Tibial nerve (tissue), 4 donors: ENCODE measurements around the gene CHI3L1. TPM values are rescaled to one million over a fixed set of nuclear protein-coding genes. Genes with fewer than 3 reads are reported as not detected.

Experiments
- DNase-seq, 2 donors: peaks; one replicate each; pipeline ENCODE4 v3.0.0-alpha.2; 2019; ENCODE audit warnings: low spot score in 2 of 2
- H3K27ac ChIP-seq, 4 donors: fragments of 200-600 bp; sonication (generic) in 3 of 4; one replicate each; pipeline ENCODE4 v1.5.1; 2017 to 2019; ENCODE audit warnings: mild to moderate bottlenecking in 1 of 4
- H3K27me3 ChIP-seq, 2 donors: fragments of 200-600 bp; sonication (generic) in 1 of 2; one replicate each; pipeline versions ENCODE4 v1.5.1 to v1.6.0; 2017 to 2019
- H3K36me3 ChIP-seq, 3 donors: fragments of 200-600 bp; sonication (generic); one replicate each; pipeline ENCODE4 v1.5.1; 2018 to 2019
- H3K4me1 ChIP-seq, 4 donors: fragments of 200-600 bp; sonication (generic) in 3 of 4; one replicate each; pipeline ENCODE4 v1.5.1; 2017 to 2019
- H3K4me3 ChIP-seq, 4 donors: fragments of 200-600 bp; sonication (generic) in 3 of 4; one replicate each; pipeline ENCODE4 v1.5.1; 2017 to 2019; ENCODE audit warnings: mild to moderate bottlenecking in 1 of 4, moderate library complexity in 1 of 4
- H3K9me3 ChIP-seq, 4 donors: fragments of 200-600 bp; sonication (generic) in 3 of 4; one replicate each; pipeline ENCODE4 v1.5.1; 2017 to 2019
- CTCF ChIP-seq, 5 experiments: fragments of 200-600 bp in 3 of 5; fragments of 450-650 bp in 2 of 5; sonication (generic) in 3 of 5; IDR thresholded peaks; one replicate each; pipeline ENCODE4 v1.5.1; 2016 to 2019; ENCODE audit warnings: antibody characterized with exemption in 5 of 5, mild to moderate bottlenecking in 3 of 5, moderate library complexity in 2 of 5
- EP300 ChIP-seq, 2 donors: sonication (generic); formaldehyde crosslinking; IDR thresholded peaks; one replicate each; pipeline ENCODE4 v1.6.1; 2017; ENCODE audit warnings: antibody characterized with exemption in 2 of 2, mild to moderate bottlenecking in 1 of 2
- POLR2A ChIP-seq, 2 donors: fragments of 450-650 bp; IDR thresholded peaks; one replicate each; pipeline ENCODE4 v1.6.1; 2017; ENCODE audit warnings: antibody characterized with exemption in 2 of 2, mild to moderate bottlenecking in 2 of 2, moderate library complexity in 2 of 2
- WGBS, 2 donors: methylation state at CpG; one replicate each; pipeline ENCODE4 v1.1.5; 2018; 5-methylcytosine and 5-hydroxymethylcytosine counted together
- total RNA-seq, 4 donors: library from RNA; depleted of rRNA; stranded (reverse); fragments of >200 nt; gene quantifications; one replicate each; pipeline ENCODE4 v1.1.0, GENCODE V29; 2016

CHI3L1 gene
- total RNA-seq, 4 donors from 2014 or later: 5.0 to 150 (median 18.8) TPM; not detected in 1

- Histone ChIP-seq H3K9me3 (no peaks in the 10 kb centered on the region), H3K4me3 (no peak overlapping the region), H3K36me3 (no peaks in the 10 kb centered on the region), H3K27me3 (no peaks in the 10 kb centered on the region), H3K4me1 (peaks cover 0 to 23% (median 0%) of the 10 kb centered on the region in 4 donors), H3K27ac (no peak overlapping the region)
- DNase-seq: no peak
- 91 to 92% methylated on average over 2 of the region's 2 CpGs for WGBS, 2 donors
- TF ChIP-seq POLR2A (IDR thresholded peaks at IDR 0.05) (no peak), EP300 (IDR thresholded peaks at IDR 0.05) (no peak)
Observed at GRCh38 chr1:203190949-203191348, 4.4 kb upstream of the CHI3L1 start.

GRCh38 chr1:203189951-203190352 is 3.4 kb upstream of the CHI3L1 start:
- Histone ChIP-seq H3K4me1 (peaks cover 0 to 23% (median 0%) of the 10 kb centered on the region in 4 donors), H3K27ac (no peak overlapping the region)
- DNase-seq: peak; percentile 25 to 33

GRCh38 chr1:203188686-203189232 is 2.3 kb upstream of the CHI3L1 start:
- WGBS, 2 donors: 73 to 77% methylated on average over 4 of the region's 4 CpGs
- TF ChIP-seq POLR2A (IDR thresholded peaks at IDR 0.05): no peak
- no peak for TF ChIP-seq EP300 (IDR thresholded peaks at IDR 0.05)
- TF ChIP-seq CTCF (IDR thresholded peaks at IDR 0.05): no peak
- no peaks in the 10 kb centered on the region for H3K9me3 ChIP-seq
- H3K36me3 ChIP-seq: no peaks in the 10 kb centered on the region
- H3K27ac ChIP-seq: no peak overlapping the region
- H3K27me3 ChIP-seq: no peaks in the 10 kb centered on the region
- no peak overlapping the region for H3K4me3 ChIP-seq
- H3K4me1 ChIP-seq: peaks cover 0 to 23% (median 0%) of the 10 kb centered on the region in 4 donors
- DNase-seq: no peak

More at GRCh38 chr1:203189951-203190352, 3.4 kb upstream of the CHI3L1 start:
- 59 to 76% methylated on average over 7 of the region's 7 CpGs for WGBS, 2 donors
- no peaks in the 10 kb centered on the region for H3K9me3 ChIP-seq
- TF ChIP-seq EP300 (IDR thresholded peaks at IDR 0.05) (no peak), CTCF (IDR thresholded peaks at IDR 0.05) (no peak), POLR2A (IDR thresholded peaks at IDR 0.05) (no peak)
- H3K36me3 ChIP-seq: no peaks in the 10 kb centered on the region
- H3K27me3 ChIP-seq: no peaks in the 10 kb centered on the region
- H3K4me3 ChIP-seq: no peak overlapping the region

- Histone ChIP-seq H3K36me3 (no peaks in the 10 kb centered on the region), H3K4me1 (peaks cover 0 to 23% (median 0%) of the 10 kb centered on the region in 4 donors), H3K27ac (no peak overlapping the region), H3K27me3 (no peaks in the 10 kb centered on the region), H3K9me3 (no peaks in the 10 kb centered on the region), H3K4me3 (no peak overlapping the region)
- TF ChIP-seq POLR2A (IDR thresholded peaks at IDR 0.05) (no peak), EP300 (IDR thresholded peaks at IDR 0.05) (no peak), CTCF (IDR thresholded peaks at IDR 0.05) (no peak)
- 63 to 68% methylated on average over 3 of the region's 3 CpGs for WGBS, 2 donors
- DNase-seq: no peak
Observed at GRCh38 chr1:203187689-203188264, 1.3 kb upstream of the CHI3L1 start.

- H3K27ac ChIP-seq: no peak overlapping the region
- no peak overlapping the region for H3K4me3 ChIP-seq
- H3K9me3 ChIP-seq: no peaks in the 10 kb centered on the region
- WGBS, 2 donors: 30 to 35% methylated on average over 7 of the region's 7 CpGs
- no peak for TF ChIP-seq CTCF (IDR thresholded peaks at IDR 0.05)
- peaks cover 0 to 23% (median 0%) of the 10 kb centered on the region in 4 donors for H3K4me1 ChIP-seq
- H3K27me3 ChIP-seq: no peaks in the 10 kb centered on the region
- H3K36me3 ChIP-seq: no peaks in the 10 kb centered on the region
- DNase-seq: no peak
Observed at GRCh38 chr1:203187304-203187685, 791 bp upstream of the CHI3L1 start.
